A673 (cell line): ENCODE results near the gene EPSTI1. TPM values are rescaled to one million over a fixed set of nuclear protein-coding genes. Genes with fewer than 3 reads are reported as not detected.

Experiments
- BruUV-seq: library from RNA; stranded (reverse); fragments of 400-500 nt; replicated peaks from 2 replicates; lab custom pipeline; 2021; lab: Mats Ljungman, UMichigan
- CTCF ChIA-PET: fragments of 300-600 bp; sonication (Branson Sonifier 250); formaldehyde crosslinking; loops from one replicate; lab custom pipeline; 2022; ENCODE audit warnings: antibody characterized with exemption; lab: Charles Lee
- POLR2A ChIA-PET: fragments of 300-600 bp; sonication (Branson Sonifier 250); formaldehyde crosslinking; loops from one replicate; lab custom pipeline; 2022; ENCODE audit warnings: antibody characterized with exemption; ENCODE audit not compliant: low non-redundant PET; lab: Charles Lee
- DNase-seq: peaks from one replicate; pipeline ENCODE4 v3.0.0-alpha.2; 2015; ENCODE audit warnings: low spot score
- H3K27ac ChIP-seq: fragments of 200-600 bp; sonication (generic); 2 replicates; pipeline ENCODE4 v1.5.1; 2016; ENCODE audit warnings: mixed run types, low read depth, mild to moderate bottlenecking, mixed read lengths, antibody characterized with exemption, low read length; ENCODE audit not compliant: poor library complexity, severe bottlenecking
- H3K27me3 ChIP-seq: fragments of 200-600 bp; sonication (generic); replicated peaks from 2 replicates; pipeline ENCODE4 v1.6.1; 2017; ENCODE audit warnings: mixed run types, low read depth, mild to moderate bottlenecking, mixed read lengths, antibody characterized with exemption, low read length; ENCODE audit not compliant: insufficient read depth, poor library complexity
- H3K36me3 ChIP-seq: fragments of 200-600 bp; sonication (generic); 2 replicates; pipeline ENCODE4 v1.6.1; 2016; ENCODE audit warnings: mixed run types, mild to moderate bottlenecking, mixed read lengths, antibody characterized with exemption, low read length; ENCODE audit not compliant: insufficient read depth, poor library complexity, severe bottlenecking
- H3K4me1 ChIP-seq: fragments of 200-600 bp; sonication (generic); 2 replicates; pipeline ENCODE4 v1.6.1; 2017; ENCODE audit warnings: mixed run types, mild to moderate bottlenecking, mixed read lengths, antibody characterized with exemption, low read length; ENCODE audit not compliant: insufficient read depth, poor library complexity, severe bottlenecking
- H3K4me3 ChIP-seq: fragments of 200-600 bp; sonication (generic); 2 replicates; pipeline ENCODE4 v1.5.1; 2016; ENCODE audit warnings: low read depth, mixed run types, mild to moderate bottlenecking, mixed read lengths, low read length; ENCODE audit not compliant: poor library complexity, severe bottlenecking
- H3K9me3 ChIP-seq: fragments of 200-600 bp; sonication (generic); 2 replicates; pipeline ENCODE4 v1.6.1; 2016; ENCODE audit warnings: mixed run types, low read depth, mild to moderate bottlenecking, mixed read lengths, antibody characterized with exemption, low read length; ENCODE audit not compliant: poor library complexity, severe bottlenecking
- EZH2 ChIP-seq: fragments of 200-600 bp; sonication (generic); IDR thresholded peaks from 2 replicates; pipeline ENCODE4 v1.6.1; 2017; ENCODE audit warnings: borderline replicate concordance, low read depth, mild to moderate bottlenecking, mixed read lengths, antibody characterized with exemption, low read length; ENCODE audit not compliant: poor library complexity, severe bottlenecking
- intact Hi-C: fragments of 100-400 bp; cut with micrococcal nuclease; formaldehyde crosslinking; loops from one replicate; pipeline ENCODE4 v1.10.0; 2022; ENCODE audit not compliant: unreplicated experiment
- total RNA-seq: library from RNA; stranded (reverse); gene quantifications from 2 replicates; pipeline ENCODE4 v1.2.3, GENCODE V29; 2021
- TF ChIP-seq, protein P1 (sequence below): fragments of 300-800, 200-600 bp; sonication (generic); conservative IDR thresholded peaks from 2 replicates; pipeline ENCODE4 v1.5.1; 2017; ENCODE audit warnings: low read depth, mild to moderate bottlenecking, antibody characterized with exemption, low read length, moderate library complexity, mixed read lengths

Gene EPSTI1
- total RNA-seq, 1 experiment from 2014 or later: not detected

DNA sequence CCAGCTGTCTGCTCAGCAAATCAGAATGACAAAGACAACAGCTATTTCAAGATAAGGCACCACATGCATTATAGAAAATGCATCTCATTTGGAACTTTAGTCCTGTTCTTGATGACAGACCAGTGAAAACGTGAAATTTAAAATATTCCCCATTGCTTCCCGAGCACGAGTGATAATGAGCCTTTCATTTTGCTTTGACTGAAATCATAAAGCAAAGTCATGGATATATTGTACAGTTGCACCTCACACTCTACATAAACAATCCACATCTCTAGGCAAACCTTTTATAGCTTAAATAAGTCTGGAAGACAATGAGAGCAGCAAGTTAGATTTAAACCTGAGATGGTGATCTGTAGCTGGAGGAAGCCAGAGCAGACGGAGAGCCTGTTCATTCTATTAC is 131.6 kb downstream of the EPSTI1 start:
- DNase-seq: no peak
- BruUV-seq: no TSS peak
- Histone ChIP-seq H3K36me3 (no peaks in the 10 kb centered on the region), H3K27me3 (no peaks in the 10 kb centered on the region), H3K4me3 (no peak overlapping the region), H3K4me1 (no peaks in the 10 kb centered on the region), H3K9me3 (no peaks in the 10 kb centered on the region), H3K27ac (no peak overlapping the region)
- ChIA-PET CTCF (no interaction called here), POLR2A (no interaction called here)
- TF ChIP-seq, protein P1, sequence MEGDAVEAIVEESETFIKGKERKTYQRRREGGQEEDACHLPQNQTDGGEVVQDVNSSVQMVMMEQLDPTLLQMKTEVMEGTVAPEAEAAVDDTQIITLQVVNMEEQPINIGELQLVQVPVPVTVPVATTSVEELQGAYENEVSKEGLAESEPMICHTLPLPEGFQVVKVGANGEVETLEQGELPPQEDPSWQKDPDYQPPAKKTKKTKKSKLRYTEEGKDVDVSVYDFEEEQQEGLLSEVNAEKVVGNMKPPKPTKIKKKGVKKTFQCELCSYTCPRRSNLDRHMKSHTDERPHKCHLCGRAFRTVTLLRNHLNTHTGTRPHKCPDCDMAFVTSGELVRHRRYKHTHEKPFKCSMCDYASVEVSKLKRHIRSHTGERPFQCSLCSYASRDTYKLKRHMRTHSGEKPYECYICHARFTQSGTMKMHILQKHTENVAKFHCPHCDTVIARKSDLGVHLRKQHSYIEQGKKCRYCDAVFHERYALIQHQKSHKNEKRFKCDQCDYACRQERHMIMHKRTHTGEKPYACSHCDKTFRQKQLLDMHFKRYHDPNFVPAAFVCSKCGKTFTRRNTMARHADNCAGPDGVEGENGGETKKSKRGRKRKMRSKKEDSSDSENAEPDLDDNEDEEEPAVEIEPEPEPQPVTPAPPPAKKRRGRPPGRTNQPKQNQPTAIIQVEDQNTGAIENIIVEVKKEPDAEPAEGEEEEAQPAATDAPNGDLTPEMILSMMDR: no peak
- no peak for TF ChIP-seq EZH2
- intact Hi-C loops: no loop called here

DNA sequence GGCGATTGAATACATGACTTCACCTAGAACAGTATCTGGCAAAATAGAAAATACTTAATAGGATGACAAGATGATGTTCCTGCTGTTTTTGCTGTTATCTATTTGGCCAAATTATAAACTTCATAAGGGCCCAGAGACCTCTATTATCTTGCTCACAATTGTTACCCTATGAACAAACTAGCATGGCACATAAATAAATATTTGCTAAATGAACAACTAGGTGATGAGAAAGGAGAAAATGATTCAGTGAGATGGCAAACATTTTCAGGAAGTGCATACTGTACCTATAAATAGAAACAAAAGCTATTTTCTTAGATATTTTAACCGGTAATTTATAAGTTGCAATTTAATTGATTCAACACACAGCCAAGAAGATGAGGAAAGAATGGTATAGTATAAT is 132.3 kb downstream of the EPSTI1 start:
- BruUV-seq: no TSS peak
- TF ChIP-seq, protein P1: no peak
- no peak for TF ChIP-seq EZH2
- Histone ChIP-seq H3K9me3 (no peaks in the 10 kb centered on the region), H3K36me3 (no peaks in the 10 kb centered on the region), H3K4me3 (no peak overlapping the region), H3K4me1 (no peaks in the 10 kb centered on the region), H3K27me3 (no peaks in the 10 kb centered on the region), H3K27ac (no peak overlapping the region)
- intact Hi-C loops: no loop called here
- CTCF ChIA-PET: no interaction called here
- DNase-seq: no peak
- POLR2A ChIA-PET: no interaction called here

DNA sequence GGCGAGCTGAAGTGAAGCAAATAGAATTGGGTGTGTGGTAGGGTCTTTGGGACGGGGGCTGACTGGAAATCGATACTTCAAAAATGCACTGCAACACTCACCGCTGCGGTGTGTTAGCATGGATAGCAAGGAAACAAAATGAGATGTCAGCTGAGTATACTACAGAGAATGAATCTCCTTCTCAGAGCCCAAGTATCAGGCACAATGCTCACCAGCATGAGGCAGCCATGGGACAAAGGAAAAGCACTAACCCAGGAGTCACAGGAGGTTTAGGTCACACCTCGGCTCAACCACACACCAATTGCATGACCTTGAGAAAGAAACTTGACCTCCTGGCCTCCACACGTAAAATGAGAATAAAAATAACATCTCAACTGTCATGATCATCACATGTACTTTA is 136.6 kb downstream of the EPSTI1 start:
- CTCF ChIA-PET: no interaction called here
- no TSS peak for BruUV-seq
- no peaks in the 10 kb centered on the region for H3K9me3 ChIP-seq
- intact Hi-C loops: no loop called here
- no peak overlapping the region for H3K4me3 ChIP-seq
- no peak overlapping the region for H3K27ac ChIP-seq
- H3K27me3 ChIP-seq: no peaks in the 10 kb centered on the region
- POLR2A ChIA-PET: no interaction called here
- H3K36me3 ChIP-seq: no peaks in the 10 kb centered on the region
- TF ChIP-seq, protein P1: no peak
- no peak for TF ChIP-seq EZH2
- no peaks in the 10 kb centered on the region for H3K4me1 ChIP-seq
- no peak for DNase-seq
